HEK293T (cell line): Measurements from ENCODE around the gene KLC1.

ENCODE experiments used
- CTCF ChIA-PET: fragments of 350-600 bp; formaldehyde crosslinking; extraction: SDS; loops from one replicate; lab custom pipeline; 2021; ENCODE audit warnings: antibody characterized with exemption, inconsistent platforms; lab: Yijun Ruan, JAX
- POLR2A ChIA-PET: fragments of 350-600 bp; formaldehyde crosslinking; extraction: SDS; loops from one replicate; lab custom pipeline; 2020; ENCODE audit warnings: antibody characterized with exemption, inconsistent platforms; lab: Yijun Ruan, JAX
- DNase-seq: peaks from one replicate; pipeline ENCODE4 v3.0.0; 2012; ENCODE audit warnings: mixed read lengths; ENCODE audit errors: extremely low spot score
- ARNT ChIP-seq: fragments of 450-650 bp; IDR thresholded peaks from 2 replicates; pipeline ENCODE4 v1.6.1; 2017; ENCODE audit warnings: mild to moderate bottlenecking
- BHLHE40 ChIP-seq: fragments of 450-650 bp; IDR thresholded peaks from 2 replicates; pipeline ENCODE4 v1.6.1; 2016; ENCODE audit warnings: mild to moderate bottlenecking, moderate library complexity, borderline replicate concordance
- CTBP1 ChIP-seq: fragments of 450-650 bp; IDR thresholded peaks from 2 replicates; pipeline ENCODE4 v1.6.1; 2016; ENCODE audit warnings: borderline replicate concordance
- ELF4 ChIP-seq: fragments of 450-650 bp; IDR thresholded peaks from 2 replicates; pipeline ENCODE4 v1.6.1; 2017; ENCODE audit warnings: antibody characterized with exemption
- FOXA1 ChIP-seq: fragments of 450-650 bp; IDR thresholded peaks from 2 replicates; pipeline ENCODE4 v1.6.1; 2016; ENCODE audit warnings: mild to moderate bottlenecking
- FOXK2 ChIP-seq: fragments of 450-650 bp; IDR thresholded peaks from 2 replicates; pipeline ENCODE4 v1.6.1; 2016; ENCODE audit warnings: mild to moderate bottlenecking
- FOXM1 ChIP-seq: fragments of 450-650 bp; IDR thresholded peaks from 2 replicates; pipeline ENCODE4 v1.6.1; 2017; ENCODE audit warnings: mild to moderate bottlenecking, borderline replicate concordance
- HDGF ChIP-seq: fragments of 450-650 bp; IDR thresholded peaks from 2 replicates; pipeline ENCODE4 v1.6.1; 2017; ENCODE audit warnings: antibody characterized with exemption, borderline replicate concordance
- L3MBTL2 ChIP-seq: fragments of 450-650 bp; conservative IDR thresholded peaks from 2 replicates; pipeline ENCODE4 v1.6.1; 2016; ENCODE audit warnings: mild to moderate bottlenecking
- LEF1 ChIP-seq: fragments of 450-650 bp; IDR thresholded peaks from 2 replicates; pipeline ENCODE4 v1.6.1; 2017; ENCODE audit warnings: mild to moderate bottlenecking, borderline replicate concordance
- NFRKB ChIP-seq: fragments of 450-650 bp; IDR thresholded peaks from 2 replicates; pipeline ENCODE4 v1.6.1; 2016; ENCODE audit warnings: mild to moderate bottlenecking, moderate library complexity
- PKNOX1 ChIP-seq: fragments of 450-650 bp; IDR thresholded peaks from 2 replicates; pipeline ENCODE4 v1.6.1; 2016
- SP1 ChIP-seq: fragments of 450-650 bp; IDR thresholded peaks from 2 replicates; pipeline ENCODE4 v1.6.1; 2017
- SUZ12 ChIP-seq: fragments of 450-650 bp; IDR thresholded peaks from 2 replicates; pipeline ENCODE4 v1.6.1; 2016; ENCODE audit warnings: mild to moderate bottlenecking
- TARDBP ChIP-seq: fragments of 450-650 bp; IDR thresholded peaks from 2 replicates; pipeline ENCODE4 v1.6.1; 2016
- ZNF384 ChIP-seq: fragments of 450-650 bp; IDR thresholded peaks from 2 replicates; pipeline ENCODE4 v1.6.1; 2016

Gene KLC1

DNA sequence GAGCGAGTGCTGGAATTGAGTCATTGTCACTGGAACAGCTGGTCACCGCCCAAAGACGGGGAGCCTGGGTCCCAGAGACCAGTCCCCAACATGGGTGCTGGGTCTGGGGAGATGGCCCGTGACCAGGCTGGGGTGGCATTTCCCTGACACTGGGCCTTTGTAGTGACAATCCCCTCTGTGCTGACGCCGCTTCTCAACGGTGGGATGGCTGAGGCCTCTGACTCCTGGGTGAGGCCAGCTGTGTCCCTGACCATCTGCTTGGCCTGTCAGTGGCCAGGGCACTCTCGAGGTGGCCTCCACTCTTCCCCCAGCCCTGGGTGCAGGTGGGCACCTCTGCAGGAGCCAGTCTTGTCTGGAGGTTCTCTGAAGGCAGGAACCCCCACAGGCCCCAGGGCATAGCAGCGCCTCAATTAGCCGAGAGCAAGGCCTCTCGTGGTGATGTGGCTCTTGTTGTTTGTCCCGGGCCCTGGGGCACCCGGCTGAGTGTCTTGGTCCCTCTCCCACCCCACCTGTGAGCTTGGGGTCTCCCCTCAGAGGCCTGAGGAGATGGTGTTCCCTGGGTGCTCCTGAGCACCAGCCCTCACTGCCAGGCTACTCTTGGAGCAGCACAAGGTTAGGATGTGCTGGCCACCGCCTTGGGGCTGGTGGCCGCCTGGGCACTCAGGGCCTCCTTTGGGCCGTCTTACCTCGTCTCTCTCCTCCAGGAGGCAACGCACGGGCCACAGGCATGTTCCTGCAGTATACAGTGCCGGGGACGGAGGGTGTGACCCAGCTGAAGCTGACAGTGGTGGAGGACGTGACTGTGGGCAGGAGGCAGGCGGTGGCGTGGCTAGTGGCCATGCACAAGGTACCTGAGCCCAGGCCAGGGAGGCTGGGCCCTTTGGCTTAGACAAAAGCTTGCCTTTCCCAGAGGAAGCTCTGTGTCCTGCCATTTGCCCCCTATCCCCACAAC lies 103.2 kb downstream of the KLC1 start:
- TF ChIP-seq CTBP1 = no peak
- no peak for TF ChIP-seq FOXM1
- TF ChIP-seq SP1 = no peak
- TF ChIP-seq FOXA1 = no peak
- no peak for TF ChIP-seq SUZ12
- TF ChIP-seq ELF4 = no peak
- no peak for TF ChIP-seq BHLHE40
- no peak for TF ChIP-seq PKNOX1
- TF ChIP-seq L3MBTL2 = no peak
- no peak for TF ChIP-seq ARNT
- no peak for TF ChIP-seq LEF1
- no peak for DNase-seq
- ChIA-PET POLR2A (interaction anchor here (1.6 kb wide), 1 partner anchor 17 kb away, joined by 9 read pairs; the partner anchor contains the start of genes XRCC3 and ZFYVE21), CTCF (interaction anchor here (1.1 kb wide), 1 partner anchor 13 kb away, joined by 3 read pairs; no protein-coding TSS in a partner anchor)

GRCh38 chr14:103732868-103733620 lies 104.0 kb downstream of the KLC1 start:
- CTCF ChIA-PET = interaction anchor here (1.1 kb wide), 1 partner anchor 14 kb away, joined by 3 read pairs; no protein-coding TSS in a partner anchor
- no peak for DNase-seq
- POLR2A ChIA-PET = interaction anchor here (1.6 kb wide), 1 partner anchor 17 kb away, joined by 9 read pairs; the partner anchor contains the start of genes XRCC3 and ZFYVE21
- TF ChIP-seq L3MBTL2 = no peak
- no peak for TF ChIP-seq ELF4
- TF ChIP-seq BHLHE40 = no peak
- no peak for TF ChIP-seq SP1
- TF ChIP-seq LEF1 = no peak
- no peak for TF ChIP-seq HDGF
- no peak for TF ChIP-seq CTBP1
- TF ChIP-seq NFRKB = no peak
- TF ChIP-seq TARDBP = no peak
- no peak for TF ChIP-seq PKNOX1
- no peak for TF ChIP-seq FOXM1
- no peak for TF ChIP-seq ARNT

GRCh38 chr14:103733651-103734050 lies 104.6 kb downstream of the KLC1 start:
- CTCF ChIA-PET = interaction anchor here (1.1 kb wide), 1 partner anchor 15 kb away, joined by 3 read pairs; no protein-coding TSS in a partner anchor
- TF ChIP-seq FOXM1 (no peak), HDGF (no peak), L3MBTL2 (no peak), CTBP1 (no peak), LEF1 (no peak)
- POLR2A ChIA-PET = no interaction called here
- no peak for DNase-seq

- ChIA-PET POLR2A (no interaction called here), CTCF (no interaction called here)
- no peak for DNase-seq
- no peak for TF ChIP-seq SP1
- no peak for TF ChIP-seq TARDBP
- no peak for TF ChIP-seq L3MBTL2
- TF ChIP-seq FOXK2 = no peak
These were observed 105.3 kb downstream of the KLC1 start for GRCh38 chr14:103734081-103734888.

DNA sequence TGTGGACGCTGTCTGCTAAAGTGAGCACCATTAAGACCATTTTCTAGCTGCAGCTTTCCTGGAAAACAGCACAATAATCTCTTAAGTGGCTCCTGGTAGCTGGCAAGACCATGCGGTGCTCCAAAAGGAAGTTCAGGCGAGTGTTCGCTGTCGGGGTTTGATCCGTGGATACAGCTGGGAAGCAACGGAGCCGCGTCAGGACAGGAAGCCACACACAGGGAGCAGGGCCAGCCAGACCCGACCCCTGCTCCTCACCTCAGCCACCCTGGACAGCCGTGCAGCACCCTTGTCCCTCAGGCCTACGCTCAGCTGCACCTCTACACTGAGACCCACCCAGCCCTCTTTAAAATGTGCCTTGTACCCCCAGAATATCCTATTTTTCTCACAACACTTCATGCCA lies 106.0 kb downstream of the KLC1 start:
- POLR2A ChIA-PET = interaction anchor here (1.1 kb wide), 1 partner anchor 19 kb away, joined by 6 read pairs; the partner anchor contains the start of genes XRCC3 and ZFYVE21
- no peak for DNase-seq
- TF ChIP-seq NFRKB (no peak), LEF1 (no peak), FOXA1 (no peak), ELF4 (no peak), SP1 (no peak), CTBP1 (no peak), HDGF (no peak), FOXK2 (no peak), ZNF384 (no peak)
- CTCF ChIA-PET = interaction anchor here (0.6 kb wide), 1 partner anchor 82 kb away, joined by 3 read pairs; no protein-coding TSS in a partner anchor
